Measurements from ENCODE around the gene ZC3H6.
"Not testable (repeated sequence)": the region's sequence is repeated elsewhere in the genome, so short reads cannot be mapped to it uniquely, and the experiment has no call there.

The ZC3H6 gene

DNA sequence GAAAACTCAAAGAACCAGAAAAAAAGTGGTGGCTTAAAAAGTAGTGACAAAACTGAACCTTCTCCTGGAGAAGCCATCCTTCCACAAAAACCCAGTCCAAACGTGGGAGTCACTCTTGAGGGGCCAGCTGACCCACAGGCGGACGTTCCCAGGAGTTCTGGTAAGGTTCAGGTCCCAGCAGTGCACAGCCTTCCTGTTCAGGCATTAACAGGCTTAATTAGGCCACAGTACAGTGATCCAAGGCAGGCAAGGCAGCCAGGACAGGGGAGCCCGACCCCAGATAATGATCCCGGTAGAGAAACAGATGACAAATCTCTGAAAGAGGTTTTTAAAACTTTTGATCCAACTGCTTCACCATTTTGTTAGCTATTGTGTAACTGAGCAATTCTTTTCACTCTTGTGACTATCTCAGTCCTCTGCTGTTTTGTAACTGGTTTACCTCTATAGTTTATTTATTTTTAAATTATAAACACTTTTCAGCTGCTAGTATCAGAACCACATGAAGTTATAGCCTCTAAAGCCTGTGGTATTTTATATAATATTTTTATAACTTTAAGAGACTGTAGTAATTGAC lies 56.8 kb downstream of the ZC3H6 start:
- DNase-seq: no peak

- no peak for DNase-seq
Observed at GRCh38 chr2:112335600-112335999, 60.2 kb downstream of the ZC3H6 start.

GRCh38 chr2:112339986-112340385 lies 64.6 kb downstream of the ZC3H6 start:
- no peak for DNase-seq

GRCh38 chr2:112340475-112341267 lies 65.3 kb downstream of the ZC3H6 start:
- DNase-seq: no peak

DNA sequence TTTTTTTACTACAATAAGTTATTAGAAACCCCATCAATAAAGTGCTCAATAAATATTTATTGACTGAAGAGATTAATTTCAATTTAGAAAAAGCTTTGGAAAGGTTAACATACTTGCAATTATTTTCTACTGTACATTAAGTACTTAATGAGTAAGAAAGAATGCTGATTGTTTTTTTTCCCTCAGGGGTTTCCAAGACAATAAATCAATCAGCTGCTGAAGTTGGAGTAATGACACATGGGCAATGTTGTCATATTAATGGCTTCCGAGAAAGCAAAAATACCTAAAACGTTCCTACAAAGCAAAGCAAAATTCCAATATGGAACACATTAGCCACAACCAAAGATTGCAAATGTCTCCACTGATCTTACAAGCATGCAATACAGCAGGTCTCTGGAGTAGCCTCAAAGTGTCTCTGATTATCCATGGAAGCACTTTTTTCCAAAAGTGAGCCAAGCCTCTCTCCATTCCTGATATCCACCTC lies 66.7 kb downstream of the ZC3H6 start:
- DNase-seq: no peak

DNA sequence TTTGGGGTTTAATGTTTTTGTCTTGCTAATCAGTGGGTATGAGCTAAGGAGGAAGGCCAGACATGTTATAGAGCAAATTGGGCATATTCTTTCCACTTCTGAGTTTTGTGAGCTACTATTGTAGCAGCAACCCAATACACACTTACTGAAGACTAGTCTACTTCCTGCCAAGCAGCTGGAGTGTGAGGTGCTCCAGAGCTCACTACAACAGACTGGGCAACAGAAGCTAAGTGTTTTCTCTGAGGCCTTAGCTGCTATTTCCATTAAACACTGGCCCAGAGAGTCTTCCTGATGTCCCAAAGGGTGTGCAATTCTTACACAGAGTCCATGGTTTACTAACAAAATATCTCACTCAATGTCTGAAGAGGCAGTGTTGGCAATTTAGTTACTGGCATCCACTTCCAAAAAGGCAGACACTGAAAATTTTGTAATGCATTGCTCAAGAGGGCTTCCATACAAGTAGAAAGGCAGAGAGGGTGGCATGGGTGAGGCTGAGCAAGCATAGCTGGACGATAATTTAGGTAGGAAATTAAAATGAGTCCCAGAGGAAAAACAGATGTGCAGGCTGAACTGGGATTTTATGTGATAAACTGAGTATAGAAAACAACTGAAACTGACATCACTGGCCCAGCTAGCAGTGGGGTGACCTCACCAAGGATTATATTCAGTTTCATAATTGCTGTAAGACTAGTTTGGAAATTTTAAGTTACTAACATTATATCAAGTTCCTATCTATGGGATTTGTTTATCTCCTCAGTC lies 68.6 kb downstream of the ZC3H6 start:
- DNase-seq: no peak

DNA sequence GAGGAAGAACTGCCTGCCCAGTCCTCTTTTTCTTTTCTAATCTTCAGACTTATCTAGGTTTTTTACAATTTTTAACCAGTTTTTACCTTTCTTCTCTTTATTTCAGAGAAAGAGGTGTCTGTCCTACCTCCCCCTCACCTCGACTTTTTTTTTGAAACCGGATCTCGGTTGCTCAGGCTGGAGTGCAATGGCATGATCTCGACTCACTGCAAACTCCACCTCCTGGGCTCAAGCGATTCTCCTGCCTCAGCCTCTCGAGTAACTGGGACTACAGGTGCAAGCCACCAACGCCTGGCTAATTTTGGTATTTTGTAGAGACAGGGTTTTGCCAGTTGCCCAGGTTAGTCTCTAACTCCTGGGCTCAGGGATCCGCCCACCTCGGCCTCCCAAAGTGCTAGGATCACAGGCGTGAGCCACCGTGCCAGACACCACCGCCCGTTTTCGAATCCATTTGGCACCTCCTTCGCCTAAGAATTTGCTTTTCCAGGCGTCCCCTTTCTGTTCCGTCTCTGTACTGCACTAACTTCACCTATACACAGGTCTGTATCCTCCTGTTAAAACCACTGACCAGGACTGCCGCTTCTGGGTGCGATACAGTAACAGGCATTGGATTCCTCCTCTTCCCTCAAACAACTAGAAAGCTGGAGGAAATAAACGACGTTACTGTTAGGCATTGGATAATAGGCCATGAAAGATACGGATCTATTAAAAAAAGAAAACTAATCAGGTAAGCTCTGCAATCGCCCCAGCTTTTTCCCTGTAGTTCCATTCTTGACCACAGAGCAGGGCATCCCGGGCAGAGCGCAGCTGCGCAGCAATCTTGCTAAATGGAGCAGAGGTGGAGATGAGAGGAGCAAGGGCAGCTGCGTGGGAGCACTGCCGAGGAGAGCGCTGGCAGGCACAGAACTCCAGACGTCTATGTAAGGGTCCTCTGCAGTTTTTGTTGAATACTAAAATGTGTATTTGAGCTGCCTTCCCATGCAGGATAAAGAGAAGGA lies 69.9 kb downstream of the ZC3H6 start:
- DNase-seq: no peak

GRCh38 chr2:112352292-112352691 lies 76.9 kb downstream of the ZC3H6 start:
- not testable (repeated sequence) for DNase-seq

DNA sequence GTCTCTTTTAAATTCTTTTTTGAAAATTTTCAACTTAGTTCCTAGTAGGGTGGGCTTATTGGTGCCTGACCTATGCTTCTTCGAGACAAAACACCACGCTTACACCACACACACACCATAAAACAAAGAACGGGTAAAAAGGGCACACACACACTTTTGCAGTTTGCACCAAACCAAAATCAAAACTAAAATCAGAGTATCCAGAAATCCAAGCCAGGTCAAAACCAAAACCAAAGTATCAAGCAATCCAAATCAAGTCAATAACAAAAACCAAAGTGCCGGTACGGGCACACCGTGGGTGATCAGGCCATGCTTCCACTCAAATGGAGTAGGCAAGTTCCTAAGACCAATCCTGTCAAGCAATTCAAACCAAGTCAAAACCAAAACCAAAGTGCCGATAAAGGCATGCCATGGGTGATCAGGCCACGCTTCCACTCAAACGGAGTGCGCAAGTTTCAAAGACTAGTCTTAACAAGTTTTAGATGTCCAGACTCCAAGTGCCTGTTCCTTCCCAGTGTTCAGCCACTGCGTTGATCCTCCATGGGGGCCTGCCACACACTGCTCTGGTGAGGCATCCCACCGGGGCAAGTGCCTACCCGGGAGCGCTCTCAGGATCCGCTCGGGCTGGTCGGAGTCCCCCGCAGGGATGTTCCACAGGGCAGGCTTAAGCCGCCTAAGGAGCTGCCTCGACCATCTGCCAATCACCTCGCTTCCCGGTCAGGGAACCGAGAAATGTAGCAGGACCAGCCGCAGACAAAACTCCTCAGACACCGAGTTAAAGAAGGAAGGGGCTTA lies 77.6 kb downstream of the ZC3H6 start:
- DNase-seq: not testable (repeated sequence)

DNA sequence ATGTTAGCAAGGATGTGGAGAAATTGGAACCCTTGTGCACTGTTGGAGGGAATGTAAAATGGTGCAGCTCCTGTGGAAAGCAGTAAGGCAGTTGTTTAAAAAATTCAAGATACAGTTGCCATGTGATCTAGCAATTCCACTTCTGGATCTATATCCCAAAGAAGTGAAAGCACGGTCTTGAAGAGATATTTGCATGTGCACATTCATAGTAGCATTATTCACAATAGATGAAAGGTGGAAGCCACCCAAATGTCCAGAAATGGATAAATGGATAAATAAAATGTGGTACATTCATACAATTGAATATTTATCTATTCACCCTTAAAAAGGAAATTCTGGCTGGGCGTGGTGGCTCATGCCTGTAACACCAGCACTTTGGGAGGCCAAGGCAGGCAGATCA lies 78.9 kb downstream of the ZC3H6 start:
- DNase-seq: not testable (repeated sequence)

DNA sequence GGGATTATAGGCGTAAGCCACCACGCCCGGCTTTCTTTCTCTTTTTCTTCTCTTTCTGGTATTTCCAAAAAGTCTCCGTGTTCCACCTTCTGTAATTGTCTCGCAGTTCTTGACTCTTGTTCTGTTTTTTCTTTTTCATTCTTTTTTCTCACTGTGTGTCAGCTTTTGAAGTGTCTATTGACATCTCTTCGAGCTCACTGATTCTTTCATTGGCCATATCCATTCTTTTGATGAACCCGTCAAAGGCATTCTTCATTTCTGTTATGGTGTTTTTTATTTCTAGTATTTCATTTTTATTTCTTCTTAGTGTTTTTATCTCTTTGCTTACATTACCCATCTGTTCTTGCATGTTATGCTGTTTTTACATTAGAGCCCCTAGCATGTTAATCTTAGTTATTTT lies 84.7 kb downstream of the ZC3H6 start:
- DNase-seq: not testable (repeated sequence)

All from anterior cingulate cortex (tissue), 58 donors.